ENCODE results near the gene RAMP2. TPM values are rescaled to one million over a fixed set of nuclear protein-coding genes. Genes with fewer than 3 reads are reported as not detected.

Gene RAMP2
- total and polyA plus RNA-seq, 2 of the 13 experiments (the other 11 are each of a cell fraction or from before 2014, with no cell fraction given), result 1.4 to 5.2 TPM

GRCh38 chr17:42744283-42744805 lies 16.7 kb upstream of the RAMP2 start (continued):
- peak; percentile 42; the same call in 1 of the 2 replicates for TF ChIP-seq SIN3A (IDR thresholded peaks at IDR 0.05; ENCODE audit: borderline replicate concordance, low read depth, low read length)
- peak; percentile 55; the same call in 1 of the 2 replicates for TF ChIP-seq NKX3-1 (CRISPR knock-in tag; IDR thresholded peaks at IDR 0.05)
- no peak for TF ChIP-seq ZBTB33 (CRISPR knock-in tag; IDR thresholded peaks at IDR 0.05)
- TF ChIP-seq HNRNPLL (IDR thresholded peaks at IDR 0.05; ENCODE audit: low read depth, low read length, poor library complexity, severe bottlenecking), result peak; percentile 16
- TF ChIP-seq ZNF629 (CRISPR knock-in tag; conservative IDR thresholded peaks at IDR 0.05), result 0 out of 2 replicates have a peak, but pooled peaks have one; percentile 23
- TF ChIP-seq MIER2 (CRISPR knock-in tag; IDR thresholded peaks at IDR 0.05), result 0 out of 2 replicates have a peak, but pooled peaks have one; percentile 44
- no peak; the same call in 1 of the 2 replicates for TF ChIP-seq ZNF639 (CRISPR knock-in tag; conservative IDR thresholded peaks at IDR 0.05)
- TF ChIP-seq KDM6A (CRISPR knock-in tag; IDR thresholded peaks at IDR 0.05; ENCODE audit: low read depth), result 0 out of 2 replicates have a peak, but pooled peaks have one; percentile 19
- no peak; the same call in none of the 2 replicates for TF ChIP-seq TARDBP (CRISPR knock-in tag; IDR thresholded peaks at IDR 0.05)
- TF ChIP-seq RFX5 (IDR thresholded peaks at IDR 0.05; ENCODE audit: low read depth, low read length), result no peak
- no peak for TF ChIP-seq ZBTB40 (IDR thresholded peaks at IDR 0.05)
- TF ChIP-seq ZBTB40 (CRISPR knock-in tag; IDR thresholded peaks at IDR 0.05), result no peak
- no peak for TF ChIP-seq RFXANK (CRISPR knock-in tag; IDR thresholded peaks at IDR 0.05)
- no peak for TF ChIP-seq CEBPB (IDR thresholded peaks at IDR 0.05; ENCODE audit: borderline replicate concordance, low read depth, low read length)
- TF ChIP-seq RXRA (CRISPR knock-in tag; IDR thresholded peaks at IDR 0.05), result peak; percentile 42; the same call in 1 of the 2 replicates
- no peak; the same call in 1 of the 2 replicates for TF ChIP-seq SMYD3 (CRISPR knock-in tag; IDR thresholded peaks at IDR 0.05)
- TF ChIP-seq ZNF660 (CRISPR knock-in tag; IDR thresholded peaks at IDR 0.05; ENCODE audit: borderline replicate concordance, low read depth), result no peak
- TF ChIP-seq ZNF614 (CRISPR knock-in tag; IDR thresholded peaks at IDR 0.05; ENCODE audit: borderline replicate concordance), result 0 out of 2 replicates have a peak, but pooled peaks have one; percentile 7
- no peak for TF ChIP-seq ZNF484 (CRISPR knock-in tag; IDR thresholded peaks at IDR 0.05; ENCODE audit: borderline replicate concordance, low read depth)
